ENCODE measurements around the gene POP4.

POP4 gene

GRCh38 chr19:29665826-29666577, 59.9 kb downstream of the POP4 start:
- no peak for DNase-seq
